GM12891 (cell line): ENCODE data around the gene NPY2R.

Source experiments
- POLR2A ChIP-seq: IDR thresholded peaks from 2 replicates; pipeline ENCODE4 v1.6.1; 2011; ENCODE audit warnings: low read depth, low read length, control low read depth
- POLR2AphosphoS5 ChIP-seq: IDR thresholded peaks from 2 replicates; pipeline ENCODE4 v1.6.1; 2011; ENCODE audit warnings: low read depth, low read length, control low read depth
- POU2F2 ChIP-seq: IDR thresholded peaks from 2 replicates; pipeline ENCODE4 v1.6.1; 2011; ENCODE audit warnings: low read depth, mild to moderate bottlenecking, control low read depth, low read length, moderate library complexity

DNA sequence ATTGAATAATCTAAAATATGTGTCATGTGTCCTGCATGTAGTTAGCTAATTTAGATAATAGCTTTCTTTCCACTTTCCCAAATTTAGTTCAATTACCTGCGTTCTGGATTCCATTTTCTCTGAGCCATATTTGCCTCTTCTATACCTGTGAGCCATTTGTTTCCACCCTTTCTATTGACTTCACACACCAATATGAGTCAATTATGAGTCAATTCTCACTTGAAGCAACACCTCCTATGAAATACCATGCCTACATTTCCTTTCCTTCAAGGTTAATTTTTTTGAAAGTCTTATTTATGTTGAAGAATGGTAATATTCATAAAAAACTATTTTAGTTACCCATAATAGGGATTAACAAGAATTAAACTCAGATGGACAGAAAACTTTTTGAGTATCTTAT lies 25.8 kb downstream of the NPY2R start:
- TF ChIP-seq POLR2A (no peak), POU2F2 (no peak), POLR2AphosphoS5 (no peak)
